Stimulated activated CD4-positive, alpha-beta T cell treated with anti-CD3 and anti-CD28 coated beads, Interleukin-2, amount 100 ng/mL, for 48 hours (primary cell): Measurements from ENCODE around the gene KLF16.
"Not testable (repeated sequence)": the region's sequence is repeated elsewhere in the genome, so short reads cannot be mapped to it uniquely, and the experiment has no call there.

Source experiments
- DNase-seq, 2 donors: peaks; one replicate each; pipeline ENCODE4 v3.0.0-alpha.2; 2020

The KLF16 gene

GRCh38 chr19:1863328-1863637 lies at the start of gene KLF16:
Gene KLF16, minus strand, starts transcription at chr19:1863579. Its CDS starts 82 bp downstream, at chr19:1863497.
- no peak for DNase-seq

GRCh38 chr19:1912760-1913505 lies 49.6 kb upstream of the KLF16 start:
- no peak for DNase-seq

- no peak for DNase-seq
Observed at GRCh38 chr19:1911995-1912394, 48.6 kb upstream of the KLF16 start.

- DNase-seq, result no peak
Observed at GRCh38 chr19:1911098-1911497, 47.7 kb upstream of the KLF16 start.

GRCh38 chr19:1910177-1910576 lies 46.8 kb upstream of the KLF16 start:
- no peak for DNase-seq

GRCh38 chr19:1909761-1910080 lies 46.3 kb upstream of the KLF16 start:
- no peak for DNase-seq

GRCh38 chr19:1908364-1908678 lies 44.9 kb upstream of the KLF16 start:
- DNase-seq, result no peak

GRCh38 chr19:1907563-1908363 lies 44.4 kb upstream of the KLF16 start:
- DNase-seq, result no peak

- DNase-seq, result no peak
Observed at GRCh38 chr19:1906985-1907562, 43.7 kb upstream of the KLF16 start.

- DNase-seq, result no peak
Observed at GRCh38 chr19:1905863-1906375, 42.5 kb upstream of the KLF16 start.

GRCh38 chr19:1905110-1905862 lies 41.9 kb upstream of the KLF16 start, which contains the start of the genes ADAT3 and SCAMP4:
Gene ADAT3, plus strand, starts transcription at chr19:1905399. Its CDS starts 6,649 bp downstream, at chr19:1912048.
Gene SCAMP4, plus strand, starts transcription at chr19:1905399. Its CDS starts 9,621 bp downstream, at chr19:1915020.
- DNase-seq, result peak; percentile 95 to 96

- no peak for DNase-seq
Observed at GRCh38 chr19:1904860-1905109, 41.4 kb upstream of the KLF16 start.

GRCh38 chr19:1902923-1903322 lies 39.5 kb upstream of the KLF16 start:
- DNase-seq, result no peak

- no peak for DNase-seq
Observed at GRCh38 chr19:1901940-1902404, 38.6 kb upstream of the KLF16 start.

GRCh38 chr19:1896508-1896907 lies 33.1 kb upstream of the KLF16 start:
- DNase-seq, result no peak

GRCh38 chr19:1893791-1894190 lies 30.4 kb upstream of the KLF16 start:
- no peak for DNase-seq

- DNase-seq, result no peak
Observed at GRCh38 chr19:1889907-1890306, 26.5 kb upstream of the KLF16 start.

GRCh38 chr19:1888385-1888784 lies 25.0 kb upstream of the KLF16 start:
- DNase-seq, result no peak

GRCh38 chr19:1886360-1886759 lies 23.0 kb upstream of the KLF16 start:
- DNase-seq, result not testable (repeated sequence)

GRCh38 chr19:1885398-1886119 lies 22.2 kb upstream of the KLF16 start, which contains the start of gene ABHD17A:
Gene ABHD17A, minus strand, starts transcription at chr19:1885496. Its CDS starts 3,930 bp downstream, at chr19:1881566.
- peak; percentile 96 to 98 for DNase-seq

- no peak for DNase-seq
Observed at GRCh38 chr19:1884719-1885334, 21.4 kb upstream of the KLF16 start.

- peak in 1 of 2 donors; percentile 42 for DNase-seq
Observed at GRCh38 chr19:1884291-1884718, 20.9 kb upstream of the KLF16 start.
